IMR-90 (cell line): ENCODE data around the gene NOS1. TPM values are rescaled to one million over a fixed set of nuclear protein-coding genes. Genes with fewer than 3 reads are reported as not detected.

ENCODE experiments used
- ATAC-seq: fragments of 200-7000 bp; cut with Tn5 transposase; 2 replicates; pipeline ENCODE4 v1.9.1; 2020; ENCODE audit warnings: low read depth, mild to moderate bottlenecking, moderate library complexity
- BruUV-seq: library from RNA; stranded (reverse); fragments of 400-500 nt; replicated peaks from 2 replicates; lab custom pipeline; 2021; lab: Mats Ljungman, UMichigan
- CTCF ChIA-PET: fragments of 300-600 bp; formaldehyde crosslinking; extraction: SDS; loops from one replicate; lab custom pipeline; 2021; ENCODE audit warnings: antibody characterized with exemption; lab: Yijun Ruan, JAX
- POLR2A ChIA-PET: fragments of 300-600 bp; sonication (Branson Sonifier 250); formaldehyde crosslinking; loops from one replicate; lab custom pipeline; 2022; ENCODE audit warnings: antibody characterized with exemption; ENCODE audit not compliant: unreplicated experiment; lab: Charles Lee
- DNase-seq: peaks from one replicate; pipeline ENCODE4 v3.0.0; 2013
- H2AFZ ChIP-seq: replicated peaks from 2 replicates; pipeline ENCODE3; 2013; ENCODE audit warnings: low read length, mild to moderate bottlenecking; ENCODE audit not compliant: poor library complexity
- H2AK5ac ChIP-seq: 2 replicates; pipeline ENCODE4 v1.6.1; 2013; ENCODE audit warnings: low read depth, low read length, inconsistent platforms
- H2AK9ac ChIP-seq: replicated peaks from 2 replicates; pipeline ENCODE3; 2013; ENCODE audit warnings: mild to moderate bottlenecking, low read depth, low read length, moderate library complexity; ENCODE audit not compliant: poor library complexity
- H2BK120ac ChIP-seq: 2 replicates; pipeline ENCODE4 v1.6.1; 2013; ENCODE audit warnings: low read depth, low read length, inconsistent platforms
- H2BK15ac ChIP-seq: 3 replicates; pipeline ENCODE4 v1.6.1; 2013; ENCODE audit warnings: low read depth, low read length, inconsistent platforms
- H2BK20ac ChIP-seq: 2 replicates; pipeline ENCODE4 v1.6.1; 2013; ENCODE audit warnings: low read depth, mild to moderate bottlenecking, inconsistent platforms, low read length, moderate library complexity
- H2BK5ac ChIP-seq: 2 replicates; pipeline ENCODE4 v1.6.1; 2013; ENCODE audit warnings: mild to moderate bottlenecking, low read depth, low read length, inconsistent platforms; ENCODE audit not compliant: poor library complexity, severe bottlenecking
- H3K14ac ChIP-seq: replicated peaks from 2 replicates; pipeline ENCODE4 v1.6.1; 2013; ENCODE audit warnings: low read depth, low read length, inconsistent platforms
- H3K18ac ChIP-seq: 2 replicates; pipeline ENCODE4 v1.6.1; 2013; ENCODE audit warnings: low read depth, low read length, control low read depth
- H3K23ac ChIP-seq: 2 replicates; pipeline ENCODE4 v1.6.1; 2013; ENCODE audit warnings: low read depth, low read length, inconsistent platforms
- H3K27ac ChIP-seq: 2 replicates; pipeline ENCODE4 v1.5.1; 2013; ENCODE audit warnings: mild to moderate bottlenecking, control low read depth, low read length; ENCODE audit not compliant: insufficient read depth
- H3K27me3 ChIP-seq: 2 replicates; pipeline ENCODE4 v1.6.1; 2013; ENCODE audit warnings: low read length; ENCODE audit not compliant: control insufficient read depth, insufficient read depth
- H3K36me3 ChIP-seq: 2 replicates; pipeline ENCODE4 v1.6.1; 2013; ENCODE audit warnings: low read length, mixed read lengths; ENCODE audit not compliant: control insufficient read depth, insufficient read depth
- H3K4ac ChIP-seq: 2 replicates; pipeline ENCODE4 v1.6.1; 2013; ENCODE audit warnings: low read depth, low read length, inconsistent platforms
- H3K4me1 ChIP-seq: 2 replicates; pipeline ENCODE4 v1.6.1; 2013; ENCODE audit warnings: low read length, mixed read lengths; ENCODE audit not compliant: control insufficient read depth, insufficient read depth
- H3K4me2 ChIP-seq: 2 replicates; pipeline ENCODE4 v1.6.1; 2013; ENCODE audit warnings: low read depth, mild to moderate bottlenecking, control low read depth, low read length, moderate library complexity
- H3K4me3 ChIP-seq: 2 replicates; pipeline ENCODE4 v1.5.1; 2013; ENCODE audit warnings: low read depth, mild to moderate bottlenecking, control low read depth, low read length, moderate library complexity; ENCODE audit not compliant: insufficient read depth
- H3K56ac ChIP-seq: 2 replicates; pipeline ENCODE4 v1.6.1; 2013; ENCODE audit warnings: low read length, inconsistent platforms; ENCODE audit not compliant: insufficient read depth; ENCODE audit errors: extremely low read depth
- H3K79me1 ChIP-seq, 2 experiments: 2 replicates each; pipeline ENCODE4 v1.6.1; 2013; ENCODE audit warnings: low read length in 2 of 2, inconsistent platforms in 1 of 2, low read depth in 1 of 2
- H3K9ac ChIP-seq: 2 replicates; pipeline ENCODE4 v1.6.1; 2013; ENCODE audit warnings: low read depth, low read length, control low read depth
- H3K9me1 ChIP-seq: 2 replicates; pipeline ENCODE4 v1.6.1; 2013; ENCODE audit warnings: low read length, inconsistent platforms; ENCODE audit not compliant: insufficient read depth
- H3K9me3 ChIP-seq: 2 replicates; pipeline ENCODE4 v1.6.1; 2013; ENCODE audit warnings: low read length; ENCODE audit not compliant: control insufficient read depth, insufficient read depth
- H4K20me1 ChIP-seq: 2 replicates; pipeline ENCODE4 v1.6.1; 2013; ENCODE audit warnings: low read length, inconsistent platforms; ENCODE audit not compliant: insufficient read depth
- H4K5ac ChIP-seq: 2 replicates; pipeline ENCODE4 v1.6.1; 2013; ENCODE audit warnings: mild to moderate bottlenecking, low read depth, low read length, control low read depth
- H4K8ac ChIP-seq, 2 experiments: 2 replicates each; pipeline ENCODE4 v1.6.1; 2013; ENCODE audit warnings: low read depth in 2 of 2, low read length in 2 of 2, control low read depth in 1 of 2, inconsistent platforms in 1 of 2
- H4K91ac ChIP-seq: 2 replicates; pipeline ENCODE4 v1.6.1; 2013; ENCODE audit warnings: low read depth, low read length, inconsistent platforms; ENCODE audit not compliant: insufficient read depth
- BHLHE40 ChIP-seq: fragments of 150-350 bp; IDR thresholded peaks from 2 replicates; pipeline ENCODE4 v1.6.1; 2016; ENCODE audit warnings: mild to moderate bottlenecking, low read depth, low read length
- CEBPB ChIP-seq: IDR thresholded peaks from 2 replicates; pipeline ENCODE4 v1.6.1; 2012; ENCODE audit warnings: low read depth, low read length, improper control_type of control experiment
- CHD1 ChIP-seq: IDR thresholded peaks from 2 replicates; pipeline ENCODE4 v1.6.1; 2012; ENCODE audit warnings: low read depth, low read length, improper control_type of control experiment
- FOS ChIP-seq: fragments of 150-350 bp; IDR thresholded peaks from 2 replicates; pipeline ENCODE4 v1.6.1; 2016; ENCODE audit warnings: low read depth, low read length
- MAZ ChIP-seq: IDR thresholded peaks from 2 replicates; pipeline ENCODE4 v1.6.1; 2012; ENCODE audit warnings: low read depth, mild to moderate bottlenecking, low read length, improper control_type of control experiment, moderate library complexity, borderline replicate concordance
- SMC3 ChIP-seq: fragments of 150-350 bp; IDR thresholded peaks from 2 replicates; pipeline ENCODE4 v1.6.1; 2016; ENCODE audit warnings: low read depth, mild to moderate bottlenecking, antibody characterized with exemption, low read length, moderate library complexity
- USF2 ChIP-seq: fragments of 150-350 bp; IDR thresholded peaks from 2 replicates; pipeline ENCODE4 v1.6.1; 2017; ENCODE audit warnings: mild to moderate bottlenecking, antibody characterized with exemption, low read length, low read depth
- WGBS, 2 experiments: methylation state at CpG; one replicate each; pipeline versions ENCODE4 v1.1.5 to v1.1.7; 2013; ENCODE audit warnings: missing lambda C conversion rate in 2 of 2; ENCODE audit not compliant: insufficient read length in 1 of 2; ENCODE audit errors: extremely low coverage in 2 of 2; 5-methylcytosine and 5-hydroxymethylcytosine counted together
- dilution Hi-C: fragments of 300-500 bp; cut with HindIII; formaldehyde crosslinking; loops from one replicate; pipeline ENCODE4 v1.14.3; 2018; ENCODE audit warnings: low sequenced_read_pairs; ENCODE audit not compliant: unreplicated experiment
- in situ Hi-C: fragments of 300-500 bp; cut with MboI; formaldehyde crosslinking; loops from 3 replicates; pipeline ENCODE4 v1.14.3; 2019; ENCODE audit warnings: low sequenced_read_pairs, inconsistent platforms, mixed read lengths
- intact Hi-C: fragments of 100-400 bp; cut with micrococcal nuclease; formaldehyde crosslinking; loops from 2 replicates; pipeline ENCODE4 v1.10.0; 2022
- polyA plus RNA-seq, 3 experiments: library from polyadenylated mRNA; depleted of rRNA; stranded (reverse); fragments of >200 nt; gene quantifications; 2 replicates each; pipeline ENCODE4 v1.2.3, GENCODE V29; 2012; ENCODE audit warnings: low replicate concordance in 1 of 3
- total RNA-seq: library from RNA; depleted of rRNA; stranded (reverse); fragments of >200 nt; gene quantifications from 2 replicates; pipeline ENCODE4 v1.2.3, GENCODE V29; 2012

Gene NOS1
- total and polyA plus RNA-seq, 2 of the 4 experiments (the other 2 are of a cell fraction) = 0.09 TPM; not detected in 1

GRCh38 chr12:117207675-117208074, 153.8 kb downstream of the NOS1 start:
- Histone ChIP-seq H3K23ac (no peak overlapping the region), H3K4me3 (no peak overlapping the region), H2BK15ac (no peak overlapping the region), H2AK5ac (no peak overlapping the region), H3K9ac (no peak overlapping the region), H3K36me3 (no peaks in the 10 kb centered on the region), H2BK5ac (no peak overlapping the region), H3K79me1 (no peaks in the 10 kb centered on the region), H2AK9ac (no peak overlapping the region), H3K4me1 (no peaks in the 10 kb centered on the region), H4K5ac (no peak overlapping the region), H3K4me2 (no peak overlapping the region), H2BK20ac (no peak overlapping the region), H3K14ac (no peak overlapping the region), H4K91ac (no peak overlapping the region), H3K18ac (no peak overlapping the region), H4K8ac (no peak overlapping the region), H2AFZ (no peak overlapping the region), H3K4ac (no peak overlapping the region), H2BK120ac (no peak overlapping the region), H3K27me3 (peaks cover 7% of the 10 kb centered on the region; the same call in 1 of the 2 replicates), H3K9me3 (no peaks in the 10 kb centered on the region), H3K56ac (no peak overlapping the region), H4K20me1 (no peaks in the 10 kb centered on the region), H3K9me1 (no peaks in the 10 kb centered on the region), H3K27ac (no peak overlapping the region)
- dilution Hi-C loops = no loop called here
- ATAC-seq = no peak
- WGBS, 2 experiments = 17% methylated on average over 2 of the region's 2 CpGs; no CpG with 5 or more reads in 1 of the 2 experiments
- ChIA-PET POLR2A (no interaction called here), CTCF (no interaction called here)
- BruUV-seq = no TSS peak
- in situ Hi-C loops = no loop called here
- TF ChIP-seq CHD1 (no peak), MAZ (no peak), BHLHE40 (no peak), FOS (no peak), USF2 (no peak), SMC3 (no peak), CEBPB (no peak)
- intact Hi-C loops = no loop called here
- DNase-seq = no peak
